Karpas-422 (cell line): ENCODE measurements around the gene IQCM. TPM values are rescaled to one million over a fixed set of nuclear protein-coding genes. Genes with fewer than 3 reads are reported as not detected.

ENCODE experiments used
- DNase-seq: peaks from one replicate; pipeline ENCODE4 v3.0.0-alpha.2; 2015
- H2AFZ ChIP-seq: fragments of 200-600 bp; sonication (generic); 2 replicates; pipeline ENCODE4 v1.6.1; 2014; ENCODE audit warnings: antibody characterized with exemption, low read length, mixed read lengths
- H3K27ac ChIP-seq: fragments of 200-600 bp; sonication (generic); 2 replicates; pipeline ENCODE4 v1.5.1; 2014; ENCODE audit warnings: mild to moderate bottlenecking, low read length, moderate library complexity
- H3K27me3 ChIP-seq: fragments of 200-600 bp; sonication (generic); 2 replicates; pipeline ENCODE4 v1.6.1; 2014; ENCODE audit warnings: low read length, mixed read lengths
- H3K36me3 ChIP-seq: fragments of 200-600 bp; sonication (generic); 2 replicates; pipeline ENCODE4 v1.6.1; 2014; ENCODE audit warnings: low read length, mixed read lengths; ENCODE audit not compliant: insufficient read depth
- H3K4me1 ChIP-seq: fragments of 200-600 bp; sonication (generic); 2 replicates; pipeline ENCODE4 v1.6.1; 2014; ENCODE audit warnings: mild to moderate bottlenecking, low read length, mixed read lengths
- H3K4me2 ChIP-seq: fragments of 200-600 bp; sonication (generic); 2 replicates; pipeline ENCODE4 v1.6.1; 2014; ENCODE audit warnings: low read length, low read depth, mild to moderate bottlenecking; ENCODE audit not compliant: poor library complexity, severe bottlenecking
- H3K4me3 ChIP-seq: fragments of 200-600 bp; sonication (generic); 2 replicates; pipeline ENCODE4 v1.5.1; 2014; ENCODE audit warnings: mild to moderate bottlenecking, antibody characterized with exemption, low read length, mixed read lengths
- H3K79me2 ChIP-seq: fragments of 200-600 bp; sonication (generic); 2 replicates; pipeline ENCODE4 v1.6.1; 2014; ENCODE audit warnings: mild to moderate bottlenecking, low read length, mixed read lengths
- H3K9ac ChIP-seq: fragments of 200-600 bp; sonication (generic); 2 replicates; pipeline ENCODE4 v1.6.0; 2014; ENCODE audit warnings: low read length
- H3K9me2 ChIP-seq: fragments of 200-600 bp; sonication (generic), shearing (Covaris generic); replicated peaks from 2 replicates; pipeline ENCODE4 v1.6.0; 2014; ENCODE audit warnings: mild to moderate bottlenecking, low read length, moderate library complexity; ENCODE audit not compliant: insufficient read depth
- H3K9me3 ChIP-seq: fragments of 300-700, 200-600 bp; sonication (generic); 2 replicates; pipeline ENCODE4 v1.6.1; 2014; ENCODE audit warnings: low read length, mixed read lengths
- H4K20me1 ChIP-seq: fragments of 200-600 bp; sonication (generic); 2 replicates; pipeline ENCODE4 v1.6.1; 2014; ENCODE audit warnings: mild to moderate bottlenecking, antibody characterized with exemption, low read length, low read depth; ENCODE audit not compliant: insufficient read depth
- total RNA-seq: library from RNA; depleted of rRNA; stranded (reverse); fragments of >200 nt; shearing (Covaris generic); gene quantifications from 2 replicates; pipeline ENCODE4 v1.2.3, GENCODE V29; 2014; ENCODE audit warnings: low replicate concordance

IQCM gene
- total RNA-seq, 1 experiment from 2014 or later = not detected

DNA sequence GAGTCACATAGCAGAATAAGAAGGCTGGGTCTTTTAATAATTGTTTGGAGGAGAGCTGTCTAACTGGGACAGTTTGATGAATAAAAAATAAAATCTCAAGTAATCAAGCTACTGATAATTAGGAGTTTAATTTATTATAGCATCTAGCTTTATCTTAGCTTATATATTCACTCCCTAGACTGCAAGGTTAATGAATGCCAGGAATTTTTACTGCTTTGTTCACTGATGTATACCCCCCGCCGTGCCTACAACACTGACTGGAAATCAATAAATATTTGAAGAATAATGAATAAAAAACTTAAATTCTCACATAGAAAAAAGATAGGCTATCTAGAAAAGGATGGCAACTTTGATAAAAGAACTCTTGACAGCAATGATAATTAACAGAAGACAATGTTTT lies 59.7 kb downstream of the IQCM start:
- Histone ChIP-seq H3K4me1 (no peaks in the 10 kb centered on the region), H2AFZ (no peak overlapping the region), H3K9me3 (no peaks in the 10 kb centered on the region), H3K27me3 (no peaks in the 10 kb centered on the region), H3K9me2 (no peaks in the 10 kb centered on the region), H3K36me3 (no peaks in the 10 kb centered on the region), H3K9ac (no peak overlapping the region), H4K20me1 (no peaks in the 10 kb centered on the region), H3K79me2 (no peaks in the 10 kb centered on the region), H3K4me3 (no peak overlapping the region), H3K4me2 (no peak overlapping the region), H3K27ac (no peak overlapping the region)
- no peak for DNase-seq

DNA sequence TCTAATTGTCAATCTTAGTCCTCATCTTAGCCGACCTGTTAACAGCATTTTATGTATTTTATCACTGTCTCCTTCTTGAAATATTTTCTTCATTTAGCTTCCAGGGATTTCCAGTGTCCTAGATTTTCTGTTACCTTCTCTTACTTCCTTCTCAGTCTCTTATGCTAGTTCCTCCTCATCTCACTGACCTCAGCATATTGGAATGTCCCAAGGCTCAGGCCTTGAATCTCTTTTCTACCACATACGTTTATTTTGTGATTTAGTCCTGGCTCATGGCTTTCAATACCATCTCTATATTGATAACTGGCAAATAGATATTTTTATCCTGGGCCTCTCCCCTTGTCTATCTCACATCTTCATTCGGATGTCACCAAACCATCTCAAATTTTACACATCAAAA lies 61.1 kb downstream of the IQCM start:
- Histone ChIP-seq H3K27me3 (no peaks in the 10 kb centered on the region), H3K9me3 (no peaks in the 10 kb centered on the region), H3K9me2 (no peaks in the 10 kb centered on the region), H3K4me3 (no peak overlapping the region), H3K4me2 (no peak overlapping the region), H3K27ac (no peak overlapping the region), H3K79me2 (no peaks in the 10 kb centered on the region), H2AFZ (no peak overlapping the region), H4K20me1 (no peaks in the 10 kb centered on the region), H3K4me1 (no peaks in the 10 kb centered on the region), H3K9ac (no peak overlapping the region), H3K36me3 (no peaks in the 10 kb centered on the region)
- DNase-seq = no peak

DNA sequence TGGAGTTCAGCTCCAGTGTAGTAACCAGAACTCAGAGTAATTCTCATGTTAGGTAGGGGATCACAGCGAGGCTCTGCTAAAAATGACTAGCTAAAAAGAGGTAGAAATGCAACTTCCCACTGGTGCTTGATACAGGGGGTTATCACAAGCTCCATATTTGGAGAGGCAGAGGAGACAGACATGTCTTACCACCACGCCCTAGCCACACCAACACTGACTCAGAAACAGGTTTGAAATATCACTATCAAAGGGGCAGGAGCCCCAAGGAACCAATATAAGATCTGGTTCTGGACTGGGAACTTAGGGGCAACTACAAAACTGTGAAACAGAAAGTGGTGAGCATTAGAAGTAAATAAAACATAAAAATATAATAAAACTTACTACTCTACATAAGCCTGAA lies 62.9 kb downstream of the IQCM start:
- H3K27me3 ChIP-seq = no peaks in the 10 kb centered on the region
- no peak overlapping the region for H3K27ac ChIP-seq
- no peaks in the 10 kb centered on the region for H3K9me3 ChIP-seq
- no peak overlapping the region for H3K4me2 ChIP-seq
- H3K4me1 ChIP-seq = no peaks in the 10 kb centered on the region
- no peak overlapping the region for H2AFZ ChIP-seq
- no peaks in the 10 kb centered on the region for H3K9me2 ChIP-seq
- H4K20me1 ChIP-seq = no peaks in the 10 kb centered on the region
- DNase-seq = no peak
- no peaks in the 10 kb centered on the region for H3K36me3 ChIP-seq
- H3K79me2 ChIP-seq = no peaks in the 10 kb centered on the region
- H3K4me3 ChIP-seq = no peak overlapping the region
- no peak overlapping the region for H3K9ac ChIP-seq

DNA sequence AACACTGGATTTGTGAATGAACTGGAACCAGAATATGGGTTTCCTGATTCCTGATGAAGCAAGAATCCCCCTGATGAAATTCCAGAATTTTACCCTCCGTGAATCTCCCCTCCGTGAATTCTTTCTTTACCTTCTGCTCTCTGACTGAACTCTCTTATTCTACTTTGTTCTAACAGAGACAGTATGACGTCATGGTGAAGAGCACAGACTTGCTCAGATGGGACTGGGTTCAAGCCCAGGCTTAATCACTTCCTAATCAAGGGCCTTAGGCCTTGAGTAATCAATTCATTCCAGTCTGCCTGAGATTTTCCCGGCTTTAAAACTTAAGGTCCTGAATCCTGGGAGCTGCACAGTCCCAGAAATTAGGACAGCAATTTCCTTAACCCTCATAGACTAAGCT lies 64.5 kb downstream of the IQCM start:
- Histone ChIP-seq H3K9ac (no peak overlapping the region), H2AFZ (no peak overlapping the region), H3K9me3 (no peaks in the 10 kb centered on the region), H4K20me1 (no peaks in the 10 kb centered on the region), H3K9me2 (no peaks in the 10 kb centered on the region), H3K4me1 (no peaks in the 10 kb centered on the region), H3K27ac (no peak overlapping the region), H3K79me2 (no peaks in the 10 kb centered on the region), H3K4me3 (no peak overlapping the region), H3K27me3 (no peaks in the 10 kb centered on the region), H3K36me3 (no peaks in the 10 kb centered on the region), H3K4me2 (no peak overlapping the region)
- no peak for DNase-seq

DNA sequence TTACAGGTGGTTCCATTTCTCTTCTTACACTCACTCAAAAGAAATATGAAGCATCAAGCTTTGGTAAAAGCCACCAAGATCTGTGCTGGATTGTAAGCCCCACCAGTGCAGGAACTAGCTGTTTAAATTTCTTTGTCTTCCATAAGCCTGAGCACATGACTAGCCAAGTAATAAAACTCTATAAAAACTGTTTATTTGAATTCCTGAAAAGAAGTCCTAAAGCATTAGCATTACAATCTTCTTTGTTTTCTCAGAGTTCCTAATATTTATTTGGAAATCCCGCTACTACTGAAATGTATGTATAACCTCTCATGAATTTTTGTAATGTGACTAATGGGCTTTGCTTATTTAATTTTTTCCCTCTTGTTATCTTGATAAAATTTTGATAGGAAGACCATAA lies 65.9 kb downstream of the IQCM start:
- H3K9me3 ChIP-seq = no peaks in the 10 kb centered on the region
- H3K36me3 ChIP-seq = no peaks in the 10 kb centered on the region
- no peak overlapping the region for H3K4me2 ChIP-seq
- DNase-seq = no peak
- no peaks in the 10 kb centered on the region for H3K27me3 ChIP-seq
- H4K20me1 ChIP-seq = no peaks in the 10 kb centered on the region
- H2AFZ ChIP-seq = no peak overlapping the region
- no peaks in the 10 kb centered on the region for H3K79me2 ChIP-seq
- H3K4me1 ChIP-seq = no peaks in the 10 kb centered on the region
- H3K4me3 ChIP-seq = no peak overlapping the region
- no peak overlapping the region for H3K9ac ChIP-seq
- no peak overlapping the region for H3K27ac ChIP-seq
- no peaks in the 10 kb centered on the region for H3K9me2 ChIP-seq

DNA sequence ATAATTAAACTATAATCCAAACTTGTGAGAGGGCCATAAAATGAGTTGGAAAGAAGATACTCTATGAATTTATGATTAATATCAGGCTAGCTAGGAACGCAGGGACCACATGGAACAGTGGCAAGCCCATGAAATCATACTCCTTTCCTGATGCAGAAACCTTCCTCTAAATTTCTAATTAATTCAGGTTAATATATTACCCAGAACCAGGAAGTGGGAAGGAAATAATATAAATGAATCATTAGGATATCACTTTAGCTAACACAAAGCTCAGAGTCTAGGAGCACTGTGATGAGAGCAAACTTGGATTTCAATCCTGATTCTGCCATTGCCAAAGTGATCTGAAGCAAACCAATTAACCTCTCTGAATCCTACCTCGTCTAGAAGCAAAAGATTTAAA lies 68.0 kb downstream of the IQCM start:
- no peaks in the 10 kb centered on the region for H3K9me3 ChIP-seq
- H3K36me3 ChIP-seq = no peaks in the 10 kb centered on the region
- no peaks in the 10 kb centered on the region for H4K20me1 ChIP-seq
- H3K27me3 ChIP-seq = no peaks in the 10 kb centered on the region
- no peak overlapping the region for H3K9ac ChIP-seq
- no peaks in the 10 kb centered on the region for H3K4me1 ChIP-seq
- H3K79me2 ChIP-seq = no peaks in the 10 kb centered on the region
- H3K27ac ChIP-seq = no peak overlapping the region
- H3K9me2 ChIP-seq = no peaks in the 10 kb centered on the region
- H3K4me2 ChIP-seq = no peak overlapping the region
- no peak overlapping the region for H3K4me3 ChIP-seq
- no peak overlapping the region for H2AFZ ChIP-seq
- DNase-seq = no peak

DNA sequence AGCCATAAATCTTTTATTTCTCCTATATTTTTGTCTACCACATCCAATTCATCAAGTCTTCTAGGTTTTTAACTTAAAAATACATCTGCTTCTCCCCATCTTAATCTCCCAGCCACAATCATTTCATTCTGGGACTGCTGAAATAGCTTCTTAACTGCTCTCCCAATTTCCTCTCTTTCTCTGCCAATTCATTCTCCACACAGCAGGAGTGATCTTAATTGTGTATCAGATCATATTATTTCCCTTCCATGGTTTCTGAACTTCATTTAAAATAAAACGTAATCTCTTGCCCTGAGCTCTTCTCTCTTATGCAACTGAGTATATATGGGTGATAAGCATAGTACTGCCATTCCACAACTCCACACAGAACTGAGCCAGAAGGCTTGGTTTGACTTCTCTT lies 69.4 kb downstream of the IQCM start:
- no peak overlapping the region for H2AFZ ChIP-seq
- DNase-seq = no peak
- H3K4me2 ChIP-seq = no peak overlapping the region
- no peaks in the 10 kb centered on the region for H3K27me3 ChIP-seq
- no peak overlapping the region for H3K9ac ChIP-seq
- no peaks in the 10 kb centered on the region for H3K9me3 ChIP-seq
- no peaks in the 10 kb centered on the region for H3K79me2 ChIP-seq
- H3K4me1 ChIP-seq = no peaks in the 10 kb centered on the region
- no peak overlapping the region for H3K4me3 ChIP-seq
- no peaks in the 10 kb centered on the region for H3K36me3 ChIP-seq
- H4K20me1 ChIP-seq = no peaks in the 10 kb centered on the region
- no peak overlapping the region for H3K27ac ChIP-seq
- no peaks in the 10 kb centered on the region for H3K9me2 ChIP-seq

DNA sequence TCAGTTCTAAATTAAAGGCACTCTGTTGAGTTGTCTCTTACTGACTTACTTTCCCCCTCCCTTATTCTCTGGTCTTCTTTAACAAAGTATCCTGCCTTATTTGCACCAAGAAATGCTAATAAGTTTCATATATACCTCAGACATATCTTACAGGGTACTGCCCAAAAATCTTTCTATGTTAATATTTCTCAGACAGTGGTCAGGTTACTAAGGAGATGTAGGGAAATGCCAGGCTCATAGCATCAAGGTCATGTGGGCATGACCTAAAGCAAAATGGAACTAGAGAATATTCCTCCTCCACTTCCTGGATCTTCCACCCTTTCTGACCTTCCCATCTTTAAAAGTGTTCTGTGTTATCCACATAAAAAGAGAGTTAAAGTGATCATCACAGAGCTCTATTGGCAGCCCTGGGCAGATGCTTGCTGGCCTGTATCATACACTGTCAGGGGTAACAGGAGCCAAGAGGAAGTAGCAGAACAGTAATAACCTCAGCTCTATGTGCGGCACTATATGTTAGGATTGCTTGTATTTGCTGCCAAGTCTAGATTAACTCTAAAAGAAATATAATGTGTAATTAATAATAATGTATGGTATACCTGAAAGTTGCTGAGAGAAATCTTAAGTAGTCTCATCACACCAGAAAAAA lies 74.3 kb downstream of the IQCM start:
- no peak overlapping the region for H3K4me3 ChIP-seq
- no peaks in the 10 kb centered on the region for H3K4me1 ChIP-seq
- no peaks in the 10 kb centered on the region for H3K79me2 ChIP-seq
- no peak overlapping the region for H2AFZ ChIP-seq
- no peaks in the 10 kb centered on the region for H3K36me3 ChIP-seq
- H3K9ac ChIP-seq = no peak overlapping the region
- H4K20me1 ChIP-seq = no peaks in the 10 kb centered on the region
- H3K9me3 ChIP-seq = no peaks in the 10 kb centered on the region
- H3K27ac ChIP-seq = no peak overlapping the region
- no peak overlapping the region for H3K4me2 ChIP-seq
- no peak for DNase-seq
- no peaks in the 10 kb centered on the region for H3K27me3 ChIP-seq
- no peaks in the 10 kb centered on the region for H3K9me2 ChIP-seq

DNA sequence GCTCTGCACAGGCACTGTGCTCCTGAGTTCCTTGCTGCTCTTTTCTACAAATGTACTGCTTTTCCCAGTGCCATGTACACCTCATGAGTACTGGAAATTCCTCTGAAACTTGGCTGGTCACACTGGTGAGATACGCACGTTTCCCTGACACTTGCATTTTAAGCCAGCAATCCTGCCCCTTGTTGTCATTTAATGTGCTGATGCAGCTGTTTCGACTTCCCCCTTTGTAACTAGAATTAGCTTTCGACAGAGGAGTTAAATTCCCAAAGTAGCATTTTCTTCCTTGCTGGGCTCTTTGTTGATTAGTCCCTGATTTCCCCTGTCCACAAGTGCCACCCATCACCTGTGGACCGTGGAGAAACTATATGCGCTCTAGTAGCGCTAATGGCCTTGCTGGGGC lies 77.5 kb downstream of the IQCM start:
- H3K9me3 ChIP-seq = no peaks in the 10 kb centered on the region
- H3K36me3 ChIP-seq = no peaks in the 10 kb centered on the region
- H3K4me1 ChIP-seq = no peaks in the 10 kb centered on the region
- no peaks in the 10 kb centered on the region for H4K20me1 ChIP-seq
- no peak for DNase-seq
- H3K4me2 ChIP-seq = no peak overlapping the region
- H3K79me2 ChIP-seq = no peaks in the 10 kb centered on the region
- H3K9me2 ChIP-seq = no peaks in the 10 kb centered on the region
- H3K4me3 ChIP-seq = no peak overlapping the region
- no peak overlapping the region for H2AFZ ChIP-seq
- H3K9ac ChIP-seq = no peak overlapping the region
- no peaks in the 10 kb centered on the region for H3K27me3 ChIP-seq
- no peak overlapping the region for H3K27ac ChIP-seq
